Kidney (tissue), 14 donors: ENCODE data around the gene NIPBL. TPM values are rescaled to one million over a fixed set of nuclear protein-coding genes. Genes with fewer than 3 reads are reported as not detected.

Source experiments
- DNase-seq, 5 donors: peaks; one replicate each; pipeline ENCODE4 v3.0.0-alpha.2; 2013 to 2020
- FAIRE-seq: peaks from 2 replicates; lab custom pipeline; 2012; peaks lifted over from hg19 to GRCh38; lab: Jason Lieb, UNC
- H3K27ac ChIP-seq, 2 donors: one replicate each; pipeline ENCODE4 v1.7.0; 2013; ENCODE audit warnings: low read depth in 2 of 2, low read length in 2 of 2, inconsistent platforms in 1 of 2
- H3K27me3 ChIP-seq: one replicate; pipeline ENCODE4 v1.7.1; 2013; ENCODE audit warnings: low read length, inconsistent platforms; ENCODE audit not compliant: control insufficient read depth, insufficient read depth
- H3K36me3 ChIP-seq, 3 donors: one replicate each; pipeline versions ENCODE4 v1.7.0 to v1.7.1; 2013; ENCODE audit warnings: low read length in 3 of 3, control low read depth in 1 of 3, inconsistent platforms in 1 of 3; ENCODE audit not compliant: insufficient read depth in 3 of 3, control insufficient read depth in 2 of 3
- H3K4me1 ChIP-seq, 3 donors: one replicate each; pipeline versions ENCODE4 v1.7.0 to v1.7.1; 2013; ENCODE audit warnings: low read length in 3 of 3, inconsistent platforms in 1 of 3, low read depth in 1 of 3; ENCODE audit not compliant: control insufficient read depth in 2 of 3, insufficient read depth in 2 of 3
- H3K4me3 ChIP-seq, 3 donors: one replicate each; pipeline versions ENCODE4 v1.7.0 to v1.8.1; 2013; ENCODE audit warnings: low read length in 3 of 3, control low read depth in 1 of 3, inconsistent platforms in 1 of 3
- H3K9ac ChIP-seq, 3 donors: one replicate each; pipeline versions ENCODE4 v1.7.0 to v1.7.1; 2013; ENCODE audit warnings: low read length in 3 of 3, control low read depth in 1 of 3, inconsistent platforms in 1 of 3
- H3K9me3 ChIP-seq, 3 donors: one replicate each; pipeline versions ENCODE4 v1.7.0 to v1.7.1; 2013; ENCODE audit warnings: low read length in 3 of 3, control low read depth in 1 of 3, inconsistent platforms in 1 of 3; ENCODE audit not compliant: control insufficient read depth in 2 of 3, insufficient read depth in 1 of 3
- CTCF ChIP-seq: IDR thresholded peaks from 3 replicates; pipeline ENCODE4 v1.5.1; 2012; ENCODE audit warnings: mild to moderate bottlenecking, moderate library complexity, borderline replicate concordance; ENCODE audit not compliant: insufficient read depth; ENCODE audit errors: extremely low read depth
- intact Hi-C: fragments of 100-400 bp; cut with DNase I; formaldehyde crosslinking; loops from one replicate; pipeline ENCODE4 v1.11.1; 2022
- polyA plus RNA-seq: library from polyadenylated mRNA; stranded (reverse); fragments of 350-450 nt; fragmentation: Illumina TruSeq; extraction: RNeasy Lipid Tissue Mini Kit (QIAGEN cat#74804); gene quantifications from one replicate; pipeline ENCODE4 v1.2.3, GENCODE V29; 2014; ENCODE audit warnings: low read depth, low replicate concordance; ENCODE audit not compliant: insufficient read depth
- total RNA-seq: library from RNA; stranded (reverse); fragmentation: NEBNext Ultra II Directional; extraction: Animal tissue kit (Norgen Biotek cat#: 25700); gene quantifications from one replicate; pipeline ENCODE4 v1.2.1, GENCODE V29; 2021
- donor health status: control.
- donor health status: control.
- donor health status: control.
- donor health status: control.
- donor health status: control.
- donor health status: DM: yes; HTN: yes; CAD: no.
- donor health status: Normal renal cell carcinoma (clear cell type).

The NIPBL gene
- total and polyA plus RNA-seq, 2 donors from 2014 or later = 12.4 to 65.5 TPM

- intact Hi-C loops = no loop called here
- H3K4me1 ChIP-seq = peaks cover 0 to 12% (median 0%) of the 10 kb centered on the region in 3 donors
These were observed 55.5 kb downstream of the NIPBL start for GRCh38 chr5:36932056-36932455.

GRCh38 chr5:36932699-36933098, 56.1 kb downstream of the NIPBL start:
- no peak for TF ChIP-seq CTCF
- no peaks in the 10 kb centered on the region for H3K27me3 ChIP-seq
- no peak overlapping the region for H3K27ac ChIP-seq
- peaks cover 0 to 13% (median 0%) of the 10 kb centered on the region in 3 donors for H3K4me1 ChIP-seq
- DNase-seq (no peak), FAIRE-seq (no peak)
- H3K9me3 ChIP-seq = no peaks in the 10 kb centered on the region
- H3K36me3 ChIP-seq = no peaks in the 10 kb centered on the region
- no peak overlapping the region for H3K9ac ChIP-seq
- H3K4me3 ChIP-seq = no peak overlapping the region
- intact Hi-C loops = no loop called here

More at GRCh38 chr5:36932056-36932455, 55.5 kb downstream of the NIPBL start:
- no peak for FAIRE-seq
- Histone ChIP-seq H3K9me3 (no peaks in the 10 kb centered on the region), H3K4me3 (no peak overlapping the region), H3K27ac (no peak overlapping the region), H3K27me3 (no peaks in the 10 kb centered on the region), H3K36me3 (no peaks in the 10 kb centered on the region), H3K9ac (no peak overlapping the region)
- no peak for TF ChIP-seq CTCF
- no peak for DNase-seq

GRCh38 chr5:36934740-36935356, 58.3 kb downstream of the NIPBL start:
- H3K9me3 ChIP-seq = no peaks in the 10 kb centered on the region
- no peaks in the 10 kb centered on the region for H3K27me3 ChIP-seq
- no peak overlapping the region for H3K27ac ChIP-seq
- FAIRE-seq (no peak), DNase-seq (no peak)
- H3K9ac ChIP-seq = no peak overlapping the region
- peak overlapping the region in 1 of 3 donors; percentile 6 for H3K4me3 ChIP-seq
- no peak for TF ChIP-seq CTCF
- no peaks in the 10 kb centered on the region for H3K36me3 ChIP-seq
- peaks cover 0 to 15% (median 0%) of the 10 kb centered on the region in 3 donors for H3K4me1 ChIP-seq
- intact Hi-C loops = no loop called here
